Smooth muscle cell (in vitro differentiated cells): Measurements from ENCODE around the gene NAGLU. TPM values are rescaled to one million over a fixed set of nuclear protein-coding genes. Genes with fewer than 3 reads are reported as not detected.
"Not testable (repeated sequence)": the region's sequence is repeated elsewhere in the genome, so short reads cannot be mapped to it uniquely, and the experiment has no call there.

Experiments
- DNase-seq: peaks from one replicate; lab custom pipeline; 2025; ENCODE audit not compliant: unreplicated experiment; lab: John Stamatoyannopoulos, UW
- H2AFZ ChIP-seq: fragments of 200-600 bp; sonication (generic); 2 replicates; pipeline ENCODE4 v1.6.0; 2016; ENCODE audit warnings: antibody characterized with exemption, low read depth, mild to moderate bottlenecking
- H3F3A ChIP-seq: fragments of 200-600 bp; sonication (generic); 2 replicates; pipeline ENCODE4 v1.6.0; 2017; ENCODE audit warnings: antibody characterized with exemption, low read depth
- H3K27ac ChIP-seq: fragments of 200-600 bp; sonication (generic); 2 replicates; pipeline ENCODE4 v1.5.1; 2016; ENCODE audit warnings: low read depth, mild to moderate bottlenecking
- H3K27me3 ChIP-seq: fragments of 200-600 bp; sonication (generic); 2 replicates; pipeline ENCODE4 v1.6.1; 2016; ENCODE audit warnings: low read depth, mild to moderate bottlenecking
- H3K36me3 ChIP-seq: fragments of 200-600 bp; sonication (generic); 2 replicates; pipeline ENCODE4 v1.5.1; 2016; ENCODE audit warnings: low read depth
- H3K4me1 ChIP-seq: fragments of 200-600 bp; sonication (generic); 2 replicates; pipeline ENCODE4 v1.5.1; 2016; ENCODE audit warnings: low read depth
- H3K4me2 ChIP-seq: fragments of 200-600 bp; sonication (generic); 2 replicates; pipeline ENCODE4 v1.6.0; 2016; ENCODE audit warnings: mild to moderate bottlenecking
- H3K4me3 ChIP-seq: fragments of 200-600 bp; sonication (generic); 2 replicates; pipeline ENCODE4 v1.5.1; 2016; ENCODE audit warnings: mild to moderate bottlenecking
- H3K79me2 ChIP-seq: fragments of 200-600 bp; sonication (generic); 2 replicates; pipeline ENCODE4 v1.6.0; 2016; ENCODE audit warnings: low read depth, mild to moderate bottlenecking
- H3K9ac ChIP-seq: fragments of 200-600 bp; sonication (generic); 2 replicates; pipeline ENCODE4 v1.6.0; 2016; ENCODE audit warnings: low read depth
- H3K9me3 ChIP-seq: fragments of 200-600 bp; sonication (generic); replicated peaks from 2 replicates; pipeline ENCODE4 v1.5.1; 2016; ENCODE audit warnings: low read depth
- H4K20me1 ChIP-seq: fragments of 200-600 bp; sonication (generic); 2 replicates; pipeline ENCODE4 v1.6.0; 2016; ENCODE audit warnings: low read depth
- CTCF ChIP-seq: fragments of 200-600 bp; sonication (generic); IDR thresholded peaks from 2 replicates; pipeline ENCODE4 v1.5.1; 2017; ENCODE audit warnings: borderline replicate concordance, mild to moderate bottlenecking, antibody characterized with exemption; ENCODE audit not compliant: insufficient read depth, poor library complexity, severe bottlenecking
- WGBS: methylation state at CpG from one replicate; pipeline ENCODE4 v1.1.7; 2016; ENCODE audit warnings: low lambda C conversion rate; 5-methylcytosine and 5-hydroxymethylcytosine counted together
- polyA plus RNA-seq: library from polyadenylated mRNA; unstranded; fragments of >200 nt; fragmentation: Nextera tagmentation; extraction: Ambion mirVana; gene quantifications from 2 replicates; pipeline ENCODE4 v1.2.1, GENCODE V29; 2016
- total RNA-seq: library from RNA; depleted of rRNA; stranded (reverse); fragments of >200 nt; gene quantifications from 2 replicates; pipeline ENCODE4 v1.2.3, GENCODE V29; 2014

Gene NAGLU
- total and polyA plus RNA-seq, 2 experiments from 2014 or later, result 23.0 to 51.6 TPM

- peak; percentile 12 for TF ChIP-seq CTCF
- Histone ChIP-seq H3K4me2 (peak overlapping the region; percentile 96), H3K4me1 (peaks cover 16% of the 10 kb centered on the region), H3K79me2 (peaks cover 20% of the 10 kb centered on the region)
- H3F3A ChIP-seq, H3K9ac ChIP-seq, H3K9me3 ChIP-seq, DNase-seq, H3K36me3 ChIP-seq, H3K27me3 ChIP-seq, H2AFZ ChIP-seq, H3K27ac ChIP-seq, H3K4me3 ChIP-seq, H4K20me1 ChIP-seq: not testable (repeated sequence)
- 52% methylated on average over 5 of the region's 5 CpGs for WGBS
Observed at GRCh38 chr17:42555961-42556617, 20.0 kb downstream of the NAGLU start.

GRCh38 chr17:42559075-42559474 is 23.0 kb downstream of the NAGLU start:
- peaks cover 34% of the 10 kb centered on the region for H3K79me2 ChIP-seq
- no peak overlapping the region for H3K4me3 ChIP-seq
- H4K20me1 ChIP-seq, result no peaks in the 10 kb centered on the region
- H3K27ac ChIP-seq, result no peak overlapping the region
- DNase-seq, result no peak
- H3K9me3 ChIP-seq, result no peaks in the 10 kb centered on the region
- 93% methylated on average over 6 of the region's 6 CpGs for WGBS
- no peaks in the 10 kb centered on the region for H3K36me3 ChIP-seq
- H3K4me1 ChIP-seq, result peaks cover 19% of the 10 kb centered on the region
- H2AFZ ChIP-seq, result no peak overlapping the region
- no peak overlapping the region for H3K4me2 ChIP-seq
- no peaks in the 10 kb centered on the region for H3K27me3 ChIP-seq
- peaks cover 4% of the 10 kb centered on the region for H3F3A ChIP-seq
- TF ChIP-seq CTCF, result no peak
- no peak overlapping the region for H3K9ac ChIP-seq

GRCh38 chr17:42560246-42560645 is 24.2 kb downstream of the NAGLU start:
- DNase-seq, result no peak
- Histone ChIP-seq H2AFZ (no peak overlapping the region), H3K4me2 (no peak overlapping the region), H3K27ac (no peak overlapping the region), H3K36me3 (no peaks in the 10 kb centered on the region), H4K20me1 (no peaks in the 10 kb centered on the region), H3K79me2 (peaks cover 27% of the 10 kb centered on the region), H3K27me3 (no peaks in the 10 kb centered on the region), H3K4me1 (peaks cover 16% of the 10 kb centered on the region), H3F3A (peaks cover 7% of the 10 kb centered on the region), H3K4me3 (no peak overlapping the region), H3K9me3 (no peaks in the 10 kb centered on the region), H3K9ac (no peak overlapping the region)
- WGBS, result 97% methylated on average over 3 of the region's 3 CpGs
- TF ChIP-seq CTCF, result no peak

GRCh38 chr17:42561897-42562387 is 25.9 kb downstream of the NAGLU start, which contains the start of gene COASY:
TSS of gene COASY (plus strand) at chr17:42562148. CDS start at chr17:42562623, 475 bp downstream.
- H3K4me3 ChIP-seq, result peak within 1 kb of the TSS; percentile 76
- WGBS, result 3% methylated on average over 26 of the region's 26 CpGs
- H3K27me3 ChIP-seq, result no peaks in the 10 kb centered on the region
- H3K9ac ChIP-seq, result peak within 1 kb of the TSS; percentile 92
- peaks cover 21% of the 10 kb centered on the region for H3K79me2 ChIP-seq
- H3K4me2 ChIP-seq, result peak within 1 kb of the TSS; percentile 97
- peaks cover 14% of the 10 kb centered on the region for H3K4me1 ChIP-seq
- no peaks in the 10 kb centered on the region for H4K20me1 ChIP-seq
- no peak for TF ChIP-seq CTCF
- H3K36me3 ChIP-seq, result no peaks in the 10 kb centered on the region
- peak within 1 kb of the TSS; percentile 85 for H3K27ac ChIP-seq
- H3K9me3 ChIP-seq, result no peaks in the 10 kb centered on the region
- DNase-seq, result peak; percentile 59
- H2AFZ ChIP-seq, result peak within 1 kb of the TSS; percentile 47
- peaks cover 13% of the 10 kb centered on the region for H3F3A ChIP-seq
